HFFc6 (cell line): Measurements from ENCODE around the gene SLC25A1. TPM values are rescaled to one million over a fixed set of nuclear protein-coding genes. Genes with fewer than 3 reads are reported as not detected.

ENCODE experiments used
- DNase-seq: peaks from one replicate; pipeline ENCODE4 v3.0.0-alpha.2; 2018
- H3K27ac Mint-ChIP-seq: 2 replicates; pipeline ENCODE4 v1.8.0; 2020; ENCODE audit warnings: mild to moderate bottlenecking, mixed read lengths
- H3K27me3 Mint-ChIP-seq: 2 replicates; pipeline ENCODE4 v1.8.0; 2021; ENCODE audit warnings: mild to moderate bottlenecking, moderate library complexity, mixed read lengths; ENCODE audit not compliant: insufficient read depth
- H3K36me3 Mint-ChIP-seq: 2 replicates; pipeline ENCODE4 v1.8.0; 2021; ENCODE audit warnings: low read depth, mixed read lengths
- H3K4me1 Mint-ChIP-seq: 2 replicates; pipeline ENCODE4 v1.8.0; 2020; ENCODE audit warnings: low read depth, mixed read lengths
- H3K4me3 Mint-ChIP-seq: 2 replicates; pipeline ENCODE4 v1.8.0; 2020; ENCODE audit warnings: mild to moderate bottlenecking, moderate library complexity, mixed read lengths
- H3K9me3 Mint-ChIP-seq: 2 replicates; pipeline ENCODE4 v1.8.0; 2020; ENCODE audit warnings: mild to moderate bottlenecking, mixed read lengths
- total RNA-seq, 6 experiments: library from RNA; stranded (reverse); fragmentation: NEBNext Ultra II Directional; extraction: Animal tissue kit (Norgen Biotek cat#: 25700); gene quantifications; 2 replicates in 1 of 6; 3 replicates in 5 of 6; pipeline ENCODE4 v1.2.3, GENCODE V29; 2021
- TF ChIP-seq, protein P1 (sequence below): fragments of 200-600 bp; sonication (generic); IDR thresholded peaks from 2 replicates; pipeline ENCODE4 v1.5.0; 2021; ENCODE audit warnings: antibody characterized with exemption, mild to moderate bottlenecking

Gene SLC25A1
- total RNA-seq, 6 experiments from 2014 or later, result 102 to 124 (median 108) TPM

GRCh38 chr22:19218541-19219233 is 40.2 kb upstream of the SLC25A1 start:
- H3K27me3 Mint-ChIP-seq, result peaks cover 2% of the 10 kb centered on the region; the same call in 1 of the 2 replicates
- H3K27ac Mint-ChIP-seq, result no peak overlapping the region
- no peak for DNase-seq
- H3K36me3 Mint-ChIP-seq, result peaks cover 9% of the 10 kb centered on the region
- TF ChIP-seq, protein P1, sequence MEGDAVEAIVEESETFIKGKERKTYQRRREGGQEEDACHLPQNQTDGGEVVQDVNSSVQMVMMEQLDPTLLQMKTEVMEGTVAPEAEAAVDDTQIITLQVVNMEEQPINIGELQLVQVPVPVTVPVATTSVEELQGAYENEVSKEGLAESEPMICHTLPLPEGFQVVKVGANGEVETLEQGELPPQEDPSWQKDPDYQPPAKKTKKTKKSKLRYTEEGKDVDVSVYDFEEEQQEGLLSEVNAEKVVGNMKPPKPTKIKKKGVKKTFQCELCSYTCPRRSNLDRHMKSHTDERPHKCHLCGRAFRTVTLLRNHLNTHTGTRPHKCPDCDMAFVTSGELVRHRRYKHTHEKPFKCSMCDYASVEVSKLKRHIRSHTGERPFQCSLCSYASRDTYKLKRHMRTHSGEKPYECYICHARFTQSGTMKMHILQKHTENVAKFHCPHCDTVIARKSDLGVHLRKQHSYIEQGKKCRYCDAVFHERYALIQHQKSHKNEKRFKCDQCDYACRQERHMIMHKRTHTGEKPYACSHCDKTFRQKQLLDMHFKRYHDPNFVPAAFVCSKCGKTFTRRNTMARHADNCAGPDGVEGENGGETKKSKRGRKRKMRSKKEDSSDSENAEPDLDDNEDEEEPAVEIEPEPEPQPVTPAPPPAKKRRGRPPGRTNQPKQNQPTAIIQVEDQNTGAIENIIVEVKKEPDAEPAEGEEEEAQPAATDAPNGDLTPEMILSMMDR, result no peak
- no peaks in the 10 kb centered on the region; the same call in 1 of the 2 replicates for H3K4me1 Mint-ChIP-seq
- H3K4me3 Mint-ChIP-seq, result no peak overlapping the region
- H3K9me3 Mint-ChIP-seq, result no peaks in the 10 kb centered on the region

- Mint-ChIP-seq H3K4me1 (no peaks in the 10 kb centered on the region; the same call in 1 of the 2 replicates), H3K27ac (no peak overlapping the region), H3K4me3 (no peak overlapping the region), H3K9me3 (no peaks in the 10 kb centered on the region), H3K36me3 (peaks cover 5% of the 10 kb centered on the region), H3K27me3 (peaks cover 2% of the 10 kb centered on the region; the same call in 1 of the 2 replicates)
- TF ChIP-seq, protein P1, result no peak
- DNase-seq, result no peak
Observed at GRCh38 chr22:19216579-19216978, 38.0 kb upstream of the SLC25A1 start.

- no peaks in the 10 kb centered on the region; the same call in 1 of the 2 replicates for H3K4me1 Mint-ChIP-seq
- no peaks in the 10 kb centered on the region for H3K9me3 Mint-ChIP-seq
- TF ChIP-seq, protein P1, result no peak
- H3K4me3 Mint-ChIP-seq, result no peak overlapping the region
- H3K36me3 Mint-ChIP-seq, result peaks cover 5% of the 10 kb centered on the region
- no peak for DNase-seq
- H3K27ac Mint-ChIP-seq, result no peak overlapping the region
- no peaks in the 10 kb centered on the region for H3K27me3 Mint-ChIP-seq
Observed at GRCh38 chr22:19215360-19215759, 36.8 kb upstream of the SLC25A1 start.

DNA sequence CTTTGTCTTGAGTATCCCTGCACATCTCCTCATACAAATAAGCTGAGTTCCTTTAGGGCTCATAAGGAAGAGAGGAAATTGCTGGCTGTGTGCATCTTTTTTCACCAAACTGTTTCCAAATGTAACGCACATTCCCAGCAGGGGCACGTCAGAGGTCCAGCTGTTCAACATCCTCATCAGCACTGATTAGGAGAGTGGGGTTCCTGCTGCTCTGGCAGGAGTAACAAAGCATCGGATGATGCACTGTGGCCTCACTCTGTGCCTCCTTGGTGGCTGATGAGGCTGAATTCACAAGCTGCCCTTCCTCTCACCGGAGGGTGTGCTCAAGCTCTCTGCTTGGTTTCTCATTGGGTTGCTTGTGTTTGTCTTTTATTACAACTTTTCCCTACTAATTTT is 35.5 kb upstream of the SLC25A1 start:
- H3K4me3 Mint-ChIP-seq, result no peak overlapping the region
- no peak overlapping the region for H3K27ac Mint-ChIP-seq
- no peaks in the 10 kb centered on the region for H3K9me3 Mint-ChIP-seq
- DNase-seq, result no peak
- no peaks in the 10 kb centered on the region; the same call in 1 of the 2 replicates for H3K4me1 Mint-ChIP-seq
- no peaks in the 10 kb centered on the region for H3K27me3 Mint-ChIP-seq
- TF ChIP-seq, protein P1, result no peak
- H3K36me3 Mint-ChIP-seq, result peaks cover 10% of the 10 kb centered on the region

DNA sequence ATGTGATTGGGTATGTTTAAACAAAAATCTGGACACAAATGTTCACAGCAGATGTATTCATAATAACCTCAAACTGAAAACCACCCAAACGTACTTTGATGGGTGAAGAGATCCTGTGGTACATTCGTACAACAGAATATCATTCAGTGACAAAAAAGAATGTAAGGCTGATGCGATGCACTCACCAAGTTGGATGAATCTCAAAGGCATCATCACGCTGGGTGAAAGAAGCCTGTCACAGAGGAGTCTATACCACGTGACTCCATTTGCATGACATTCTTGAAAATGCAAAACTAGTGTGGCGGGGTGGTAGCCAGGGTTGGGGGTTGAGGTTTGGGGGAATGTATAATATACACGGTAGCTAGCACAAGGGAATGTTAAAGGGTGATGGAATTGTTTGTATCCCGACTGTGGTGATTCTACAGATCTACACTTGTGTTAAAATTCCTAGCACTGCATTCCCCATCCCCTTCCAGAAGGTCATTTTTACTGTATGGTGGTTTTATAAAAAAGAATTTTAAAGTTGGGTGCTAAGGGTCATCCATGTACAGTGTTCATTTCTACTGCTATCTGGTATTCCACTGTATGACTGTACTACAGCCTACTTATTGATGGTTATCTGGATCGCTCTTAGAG is 35.0 kb upstream of the SLC25A1 start:
- no peak for DNase-seq
- H3K4me1 Mint-ChIP-seq, result no peaks in the 10 kb centered on the region; the same call in 1 of the 2 replicates
- TF ChIP-seq, protein P1, result no peak

More for the DNA sequence above, 35.0 kb upstream of the SLC25A1 start:
- Mint-ChIP-seq H3K27ac (no peak overlapping the region), H3K4me3 (no peak overlapping the region), H3K27me3 (no peaks in the 10 kb centered on the region), H3K9me3 (no peaks in the 10 kb centered on the region), H3K36me3 (peaks cover 10% of the 10 kb centered on the region)
